Measurements from ENCODE around the gene GBA2. TPM values are rescaled to one million over a fixed set of nuclear protein-coding genes. Genes with fewer than 3 reads are reported as not detected.

The GBA2 gene
- total and polyA plus RNA-seq, 3 donors from 2014 or later: 51.3 to 77.1 (median 66.5) TPM

DNA sequence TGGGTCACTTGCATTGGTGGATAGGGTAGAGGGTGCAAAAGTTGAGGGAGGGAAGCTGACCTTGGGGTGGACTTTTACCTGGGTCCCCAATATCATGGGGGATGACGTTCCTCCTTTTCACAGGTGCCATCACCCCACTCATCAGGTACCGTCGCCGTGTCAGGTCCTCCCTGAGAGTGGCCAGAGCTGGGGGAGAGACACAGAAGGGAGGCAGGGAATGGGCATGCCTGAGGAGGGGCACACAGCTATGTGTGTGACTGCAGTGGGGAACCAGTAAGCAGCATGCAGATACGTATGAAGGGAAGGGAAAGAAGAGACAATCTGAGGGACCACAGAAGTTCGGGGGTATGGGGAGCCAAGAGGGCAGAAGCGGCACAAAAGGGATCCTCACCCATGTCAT, 10.1 kb downstream of the GBA2 start:
- WGBS, 2 donors: 80 to 88% methylated on average over 7 of the region's 7 CpGs
- no peak for DNase-seq
- H3K9me3 ChIP-seq: no peaks in the 10 kb centered on the region
- no peaks in the 10 kb centered on the region for H3K27me3 ChIP-seq
- H3K27ac ChIP-seq: no peak overlapping the region
- no peaks in the 10 kb centered on the region for H3K36me3 ChIP-seq (ENCODE audit: low read depth, missing control alignments)
- peaks cover 2% of the 10 kb centered on the region for H3K4me1 ChIP-seq
- intact Hi-C loops (cut with DNase I; ENCODE audit: low total_unique reads): loop anchor here (10.0 kb wide), 1 partner anchor 76 kb away; the partner anchor contains the start of genes HINT2 and SPAG8
- H3K4me3 ChIP-seq: no peak overlapping the region
- TF ChIP-seq, protein P1, sequence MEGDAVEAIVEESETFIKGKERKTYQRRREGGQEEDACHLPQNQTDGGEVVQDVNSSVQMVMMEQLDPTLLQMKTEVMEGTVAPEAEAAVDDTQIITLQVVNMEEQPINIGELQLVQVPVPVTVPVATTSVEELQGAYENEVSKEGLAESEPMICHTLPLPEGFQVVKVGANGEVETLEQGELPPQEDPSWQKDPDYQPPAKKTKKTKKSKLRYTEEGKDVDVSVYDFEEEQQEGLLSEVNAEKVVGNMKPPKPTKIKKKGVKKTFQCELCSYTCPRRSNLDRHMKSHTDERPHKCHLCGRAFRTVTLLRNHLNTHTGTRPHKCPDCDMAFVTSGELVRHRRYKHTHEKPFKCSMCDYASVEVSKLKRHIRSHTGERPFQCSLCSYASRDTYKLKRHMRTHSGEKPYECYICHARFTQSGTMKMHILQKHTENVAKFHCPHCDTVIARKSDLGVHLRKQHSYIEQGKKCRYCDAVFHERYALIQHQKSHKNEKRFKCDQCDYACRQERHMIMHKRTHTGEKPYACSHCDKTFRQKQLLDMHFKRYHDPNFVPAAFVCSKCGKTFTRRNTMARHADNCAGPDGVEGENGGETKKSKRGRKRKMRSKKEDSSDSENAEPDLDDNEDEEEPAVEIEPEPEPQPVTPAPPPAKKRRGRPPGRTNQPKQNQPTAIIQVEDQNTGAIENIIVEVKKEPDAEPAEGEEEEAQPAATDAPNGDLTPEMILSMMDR (IDR thresholded peaks at IDR 0.05): no peak
- TF ChIP-seq POLR2A (IDR thresholded peaks at IDR 0.05): no peak

- Histone ChIP-seq H3K4me1 (peaks cover 9% of the 10 kb centered on the region), H3K9me3 (no peaks in the 10 kb centered on the region), H3K27me3 (no peaks in the 10 kb centered on the region), H3K36me3 (ENCODE audit: low read depth, missing control alignments) (no peaks in the 10 kb centered on the region), H3K27ac (no peak overlapping the region), H3K4me3 (no peak overlapping the region)
- intact Hi-C loops (cut with DNase I; ENCODE audit: low total_unique reads): loop anchor here (10.0 kb wide), 1 partner anchor 77 kb away; the partner anchor contains the start of genes HINT2 and SPAG8
- TF ChIP-seq, protein P1 (IDR thresholded peaks at IDR 0.05): no peak
- TF ChIP-seq POLR2A (IDR thresholded peaks at IDR 0.05): no peak
- no peak for DNase-seq
- 73 to 84% methylated on average over 3 to 4 of the region's 4 CpGs for WGBS, 2 donors
These were observed 10.8 kb downstream of the GBA2 start for GRCh38 chr9:35738186-35738585.

DNA sequence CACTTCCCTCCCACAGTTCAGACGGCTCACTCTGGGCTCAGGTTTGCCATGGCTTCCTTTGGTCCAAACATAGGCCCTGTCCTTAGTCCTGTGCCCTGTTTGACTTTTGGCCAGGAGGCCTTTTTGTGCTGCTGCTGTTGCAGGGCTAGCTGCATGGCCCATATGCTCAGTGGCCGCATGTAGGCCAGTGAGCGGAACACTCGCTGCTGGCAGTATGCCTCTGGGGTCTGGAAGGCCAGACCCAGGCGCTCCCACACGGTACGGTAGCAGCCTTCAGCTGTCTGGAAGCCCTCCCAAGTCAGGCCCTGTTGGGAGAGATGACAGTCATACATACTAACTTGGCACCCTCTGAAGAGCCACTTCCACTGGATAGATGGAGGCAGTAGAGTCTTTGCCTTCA, 11.9 kb downstream of the GBA2 start:
- H3K9me3 ChIP-seq: no peaks in the 10 kb centered on the region
- TF ChIP-seq, protein P1 (IDR thresholded peaks at IDR 0.05): no peak
- TF ChIP-seq POLR2A (IDR thresholded peaks at IDR 0.05): no peak
- WGBS, 2 donors: 55 to 63% methylated on average over 7 of the region's 7 CpGs
- no peak overlapping the region for H3K27ac ChIP-seq
- H3K4me1 ChIP-seq: peaks cover 12% of the 10 kb centered on the region
- no peak overlapping the region for H3K4me3 ChIP-seq
- intact Hi-C loops (cut with DNase I; ENCODE audit: low total_unique reads): loop anchor here (10.0 kb wide), 1 partner anchor 78 kb away; the partner anchor contains the start of genes HINT2 and SPAG8
- H3K36me3 ChIP-seq (ENCODE audit: low read depth, missing control alignments): no peaks in the 10 kb centered on the region
- DNase-seq: no peak
- no peaks in the 10 kb centered on the region for H3K27me3 ChIP-seq

DNA sequence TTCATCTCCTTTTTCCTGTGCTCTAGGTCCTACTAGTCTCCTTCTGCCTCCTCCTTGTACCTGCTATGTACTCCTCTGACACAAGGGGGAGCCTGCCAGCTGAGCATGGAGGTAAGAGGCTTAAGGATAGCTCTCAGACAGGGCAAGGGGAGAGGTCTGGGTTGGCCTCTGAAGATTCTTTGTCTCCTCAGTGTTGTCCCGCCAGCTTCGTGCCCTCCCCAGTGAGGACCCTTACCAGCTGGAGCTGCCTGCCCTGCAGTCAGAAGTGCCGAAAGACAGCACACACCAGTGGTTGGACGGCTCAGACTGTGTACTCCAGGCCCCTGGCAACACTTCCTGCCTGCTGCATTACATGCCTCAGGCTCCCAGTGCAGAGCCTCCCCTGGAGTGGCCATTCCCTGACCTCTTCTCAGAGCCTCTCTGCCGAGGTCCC, 12.8 kb downstream of the GBA2 start:
- no peak overlapping the region for H3K27ac ChIP-seq
- no peaks in the 10 kb centered on the region for H3K27me3 ChIP-seq
- WGBS, 2 donors: 57 to 61% methylated on average over 5 of the region's 5 CpGs
- TF ChIP-seq, protein P1 (IDR thresholded peaks at IDR 0.05): peak; percentile 57 to 67 (median 60)
- no peak for TF ChIP-seq POLR2A (IDR thresholded peaks at IDR 0.05)
- DNase-seq: peak; percentile 78
- H3K4me1 ChIP-seq: peaks cover 12% of the 10 kb centered on the region
- no peak overlapping the region for H3K4me3 ChIP-seq
- H3K9me3 ChIP-seq: no peaks in the 10 kb centered on the region
- H3K36me3 ChIP-seq (ENCODE audit: low read depth, missing control alignments): no peaks in the 10 kb centered on the region
- intact Hi-C loops (cut with DNase I; ENCODE audit: low total_unique reads): loop anchor here (10.0 kb wide), 1 partner anchor 79 kb away; the partner anchor contains the start of genes HINT2 and SPAG8

DNA sequence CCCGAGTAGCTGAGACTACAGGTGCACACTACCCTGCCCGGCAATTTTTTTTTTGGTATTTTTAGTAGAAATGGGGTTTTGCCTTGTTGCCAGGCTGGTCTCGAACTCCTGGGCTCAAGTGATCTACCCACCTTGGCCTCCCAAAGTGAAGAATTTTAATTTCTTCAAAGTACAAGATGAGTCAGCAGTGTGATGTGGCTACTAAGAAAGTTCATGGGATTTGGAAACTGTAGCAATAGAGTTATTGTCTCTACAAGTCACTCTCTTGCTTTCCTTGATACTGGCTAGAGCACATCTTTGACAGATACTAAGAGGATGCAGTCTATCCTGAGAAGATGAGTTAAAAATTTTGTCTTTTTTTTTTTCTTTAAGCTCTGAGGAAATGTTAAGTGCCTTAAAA, 14.9 kb downstream of the GBA2 start:
- peaks cover 33% of the 10 kb centered on the region for H3K4me1 ChIP-seq
- H3K27ac ChIP-seq: no peak overlapping the region
- no peak for DNase-seq
- no peaks in the 10 kb centered on the region for H3K9me3 ChIP-seq
- 91 to 95% methylated on average over 3 of the region's 3 CpGs for WGBS, 2 donors
- intact Hi-C loops (cut with DNase I; ENCODE audit: low total_unique reads): loop anchor here (10.0 kb wide), 1 partner anchor 81 kb away; the partner anchor contains the start of genes HINT2 and SPAG8
- no peak overlapping the region for H3K4me3 ChIP-seq
- no peaks in the 10 kb centered on the region for H3K36me3 ChIP-seq (ENCODE audit: low read depth, missing control alignments)
- no peaks in the 10 kb centered on the region for H3K27me3 ChIP-seq
- TF ChIP-seq, protein P1 (IDR thresholded peaks at IDR 0.05): no peak
- no peak for TF ChIP-seq POLR2A (IDR thresholded peaks at IDR 0.05)
